Measurements from ENCODE around the gene SUN3.

SUN3 gene

GRCh38 chr7:47978790-47979144 lies 50.1 kb downstream of the SUN3 start:
- Mint-ChIP-seq H3K27ac (peak overlapping the region; percentile 98), H3K36me3 (ENCODE audit: low read depth) (peaks cover 38% of the 10 kb centered on the region), H3K4me1 (peaks cover 38% of the 10 kb centered on the region), H3K4me3 (peak overlapping the region; percentile 97), H3K27me3 (no peaks in the 10 kb centered on the region), H3K9me3 (no peaks in the 10 kb centered on the region)
- ATAC-seq (no peak), DNase-seq (no peak)

GRCh38 chr7:47973739-47974138 lies 55.2 kb downstream of the SUN3 start:
- no peaks in the 10 kb centered on the region for H3K27me3 Mint-ChIP-seq
- DNase-seq (no peak), ATAC-seq (peak; percentile 74)
- peaks cover 67% of the 10 kb centered on the region for H3K36me3 Mint-ChIP-seq (ENCODE audit: low read depth)
- H3K9me3 Mint-ChIP-seq, result no peaks in the 10 kb centered on the region
- H3K27ac Mint-ChIP-seq, result peak overlapping the region; percentile 65
- peaks cover 51% of the 10 kb centered on the region for H3K4me1 Mint-ChIP-seq
- H3K4me3 Mint-ChIP-seq, result no peak overlapping the region

- ATAC-seq (no peak), DNase-seq (no peak)
- H3K9me3 Mint-ChIP-seq, result no peaks in the 10 kb centered on the region
- H3K36me3 Mint-ChIP-seq (ENCODE audit: low read depth), result peaks cover 59% of the 10 kb centered on the region
- H3K27ac Mint-ChIP-seq, result peak overlapping the region; percentile 68
- peaks cover 34% of the 10 kb centered on the region for H3K4me1 Mint-ChIP-seq
- no peak overlapping the region for H3K4me3 Mint-ChIP-seq
- H3K27me3 Mint-ChIP-seq, result no peaks in the 10 kb centered on the region
These were observed 58.1 kb downstream of the SUN3 start for GRCh38 chr7:47970761-47971160.

GRCh38 chr7:47968847-47969774 lies 59.8 kb downstream of the SUN3 start:
- DNase-seq, result peak; percentile 64
- peaks cover 61% of the 10 kb centered on the region for H3K36me3 Mint-ChIP-seq (ENCODE audit: low read depth)
- peak; percentile 49 for ATAC-seq
- no peak overlapping the region for H3K27ac Mint-ChIP-seq
- no peaks in the 10 kb centered on the region for H3K27me3 Mint-ChIP-seq
- H3K9me3 Mint-ChIP-seq, result no peaks in the 10 kb centered on the region
- H3K4me3 Mint-ChIP-seq, result no peak overlapping the region
- peaks cover 26% of the 10 kb centered on the region for H3K4me1 Mint-ChIP-seq

- Mint-ChIP-seq H3K27ac (no peak overlapping the region), H3K9me3 (no peaks in the 10 kb centered on the region), H3K4me1 (peaks cover 12% of the 10 kb centered on the region), H3K4me3 (no peak overlapping the region), H3K36me3 (ENCODE audit: low read depth) (peaks cover 58% of the 10 kb centered on the region), H3K27me3 (no peaks in the 10 kb centered on the region)
- DNase-seq (no peak), ATAC-seq (no peak)
These were observed 61.2 kb downstream of the SUN3 start for GRCh38 chr7:47967708-47968107.

GRCh38 chr7:47967123-47967522 lies 61.8 kb downstream of the SUN3 start:
- H3K9me3 Mint-ChIP-seq, result no peaks in the 10 kb centered on the region
- no peak overlapping the region for H3K4me3 Mint-ChIP-seq
- no peak overlapping the region for H3K27ac Mint-ChIP-seq
- H3K27me3 Mint-ChIP-seq, result no peaks in the 10 kb centered on the region
- DNase-seq, result no peak
- peaks cover 10% of the 10 kb centered on the region for H3K4me1 Mint-ChIP-seq
- no peak for ATAC-seq
- peaks cover 57% of the 10 kb centered on the region for H3K36me3 Mint-ChIP-seq (ENCODE audit: low read depth)

GRCh38 chr7:47965456-47965855 lies 63.5 kb downstream of the SUN3 start:
- Mint-ChIP-seq H3K9me3 (no peaks in the 10 kb centered on the region), H3K4me3 (no peak overlapping the region), H3K36me3 (ENCODE audit: low read depth) (peaks cover 65% of the 10 kb centered on the region), H3K4me1 (peaks cover 4% of the 10 kb centered on the region), H3K27ac (no peak overlapping the region), H3K27me3 (no peaks in the 10 kb centered on the region)
- DNase-seq (no peak), ATAC-seq (no peak)

GRCh38 chr7:47962262-47962661 lies 66.6 kb downstream of the SUN3 start:
- Mint-ChIP-seq H3K4me1 (no peaks in the 10 kb centered on the region), H3K36me3 (ENCODE audit: low read depth) (peaks cover 59% of the 10 kb centered on the region)
- no peak for ATAC-seq

GRCh38 chr7:47957156-47957555 lies 71.8 kb downstream of the SUN3 start:
- H3K27me3 Mint-ChIP-seq, result no peaks in the 10 kb centered on the region
- H3K9me3 Mint-ChIP-seq, result no peaks in the 10 kb centered on the region
- no peak overlapping the region for H3K4me3 Mint-ChIP-seq
- no peak for ATAC-seq
- peaks cover 42% of the 10 kb centered on the region for H3K36me3 Mint-ChIP-seq (ENCODE audit: low read depth)
- no peak for DNase-seq
- H3K27ac Mint-ChIP-seq, result no peak overlapping the region
- H3K4me1 Mint-ChIP-seq, result peaks cover 6% of the 10 kb centered on the region

More at GRCh38 chr7:47962262-47962661, 66.6 kb downstream of the SUN3 start:
- H3K27ac Mint-ChIP-seq, result no peak overlapping the region
- no peak overlapping the region for H3K4me3 Mint-ChIP-seq
- H3K27me3 Mint-ChIP-seq, result no peaks in the 10 kb centered on the region
- no peaks in the 10 kb centered on the region for H3K9me3 Mint-ChIP-seq
- DNase-seq, result no peak

GRCh38 chr7:47956220-47956619 lies 72.7 kb downstream of the SUN3 start:
- Mint-ChIP-seq H3K4me1 (peaks cover 6% of the 10 kb centered on the region), H3K9me3 (no peaks in the 10 kb centered on the region), H3K27ac (no peak overlapping the region), H3K36me3 (ENCODE audit: low read depth) (peaks cover 35% of the 10 kb centered on the region), H3K4me3 (no peak overlapping the region), H3K27me3 (no peaks in the 10 kb centered on the region)
- DNase-seq, result no peak
- no peak for ATAC-seq

GRCh38 chr7:47954231-47954911 lies 74.5 kb downstream of the SUN3 start:
- Mint-ChIP-seq H3K9me3 (no peaks in the 10 kb centered on the region), H3K36me3 (ENCODE audit: low read depth) (peaks cover 28% of the 10 kb centered on the region), H3K4me3 (no peak overlapping the region), H3K4me1 (peaks cover 6% of the 10 kb centered on the region), H3K27ac (peak overlapping the region; percentile 17), H3K27me3 (no peaks in the 10 kb centered on the region)
- ATAC-seq (peak; percentile 33), DNase-seq (no peak)

GRCh38 chr7:47953822-47954221 lies 75.1 kb downstream of the SUN3 start:
- Mint-ChIP-seq H3K9me3 (no peaks in the 10 kb centered on the region), H3K36me3 (ENCODE audit: low read depth) (peaks cover 28% of the 10 kb centered on the region), H3K27ac (no peak overlapping the region), H3K4me3 (no peak overlapping the region), H3K4me1 (peaks cover 6% of the 10 kb centered on the region), H3K27me3 (no peaks in the 10 kb centered on the region)
- ATAC-seq (peak; percentile 46), DNase-seq (no peak)

GRCh38 chr7:47952224-47952623 lies 76.7 kb downstream of the SUN3 start:
- ATAC-seq, result no peak
- no peaks in the 10 kb centered on the region for H3K9me3 Mint-ChIP-seq
- peaks cover 20% of the 10 kb centered on the region for H3K36me3 Mint-ChIP-seq (ENCODE audit: low read depth)
- H3K27ac Mint-ChIP-seq, result no peak overlapping the region
- H3K27me3 Mint-ChIP-seq, result no peaks in the 10 kb centered on the region
- no peak overlapping the region for H3K4me3 Mint-ChIP-seq
- H3K4me1 Mint-ChIP-seq, result peaks cover 6% of the 10 kb centered on the region
- DNase-seq, result no peak

GRCh38 chr7:47951374-47951773 lies 77.5 kb downstream of the SUN3 start:
- DNase-seq, result no peak
- Mint-ChIP-seq H3K4me1 (peaks cover 8% of the 10 kb centered on the region), H3K27ac (no peak overlapping the region), H3K4me3 (no peak overlapping the region), H3K36me3 (ENCODE audit: low read depth) (peaks cover 12% of the 10 kb centered on the region), H3K27me3 (no peaks in the 10 kb centered on the region), H3K9me3 (no peaks in the 10 kb centered on the region)
- ATAC-seq, result no peak

GRCh38 chr7:47950714-47951113 lies 78.2 kb downstream of the SUN3 start:
- H3K4me3 Mint-ChIP-seq, result no peak overlapping the region
- H3K9me3 Mint-ChIP-seq, result no peaks in the 10 kb centered on the region
- no peaks in the 10 kb centered on the region for H3K27me3 Mint-ChIP-seq
- H3K4me1 Mint-ChIP-seq, result peaks cover 8% of the 10 kb centered on the region
- no peak for DNase-seq
- no peak overlapping the region for H3K27ac Mint-ChIP-seq
- H3K36me3 Mint-ChIP-seq (ENCODE audit: low read depth), result peaks cover 10% of the 10 kb centered on the region
- no peak for ATAC-seq

All from activated naive CD8-positive, alpha-beta T cell treated with anti-CD3 and anti-CD28 coated beads, Interleukin-2, amount 50 U/mL, for 24 hours (primary cell).